ENCODE results near the gene ATPAF1. TPM values are rescaled to one million over a fixed set of nuclear protein-coding genes. Genes with fewer than 3 reads are reported as not detected.

The ATPAF1 gene
- total and polyA plus RNA-seq, 10 of the 15 experiments (the other 5 are each of a cell fraction or from before 2014, with no cell fraction given): 15.2 to 93.5 (median 48.4) TPM

DNA sequence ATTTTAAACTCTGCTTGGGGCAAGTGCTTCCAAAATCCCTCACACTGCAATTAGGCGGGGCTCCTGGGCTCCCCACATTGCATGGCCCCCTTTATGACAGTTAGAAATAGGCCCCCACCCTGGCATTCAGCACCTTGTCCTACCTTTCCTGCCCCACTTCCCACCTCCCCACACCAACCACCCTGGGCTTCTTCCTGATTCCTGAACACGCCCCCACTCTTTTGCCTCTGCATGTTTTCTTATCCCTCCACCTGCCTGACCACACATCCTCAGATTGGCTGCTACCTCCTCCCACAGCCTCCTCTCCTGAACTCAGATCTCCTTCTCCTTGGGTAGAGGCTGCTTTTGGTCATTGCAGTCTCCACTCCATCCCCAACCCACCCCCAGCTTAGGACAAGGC, 53.1 kb downstream of the ATPAF1 start (continued):
- TF ChIP-seq, protein P1, sequence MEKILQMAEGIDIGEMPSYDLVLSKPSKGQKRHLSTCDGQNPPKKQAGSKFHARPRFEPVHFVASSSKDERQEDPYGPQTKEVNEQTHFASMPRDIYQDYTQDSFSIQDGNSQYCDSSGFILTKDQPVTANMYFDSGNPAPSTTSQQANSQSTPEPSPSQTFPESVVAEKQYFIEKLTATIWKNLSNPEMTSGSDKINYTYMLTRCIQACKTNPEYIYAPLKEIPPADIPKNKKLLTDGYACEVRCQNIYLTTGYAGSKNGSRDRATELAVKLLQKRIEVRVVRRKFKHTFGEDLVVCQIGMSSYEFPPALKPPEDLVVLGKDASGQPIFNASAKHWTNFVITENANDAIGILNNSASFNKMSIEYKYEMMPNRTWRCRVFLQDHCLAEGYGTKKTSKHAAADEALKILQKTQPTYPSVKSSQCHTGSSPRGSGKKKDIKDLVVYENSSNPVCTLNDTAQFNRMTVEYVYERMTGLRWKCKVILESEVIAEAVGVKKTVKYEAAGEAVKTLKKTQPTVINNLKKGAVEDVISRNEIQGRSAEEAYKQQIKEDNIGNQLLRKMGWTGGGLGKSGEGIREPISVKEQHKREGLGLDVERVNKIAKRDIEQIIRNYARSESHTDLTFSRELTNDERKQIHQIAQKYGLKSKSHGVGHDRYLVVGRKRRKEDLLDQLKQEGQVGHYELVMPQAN (conservative IDR thresholded peaks at IDR 0.05): no peak
- TF ChIP-seq, protein P2, sequence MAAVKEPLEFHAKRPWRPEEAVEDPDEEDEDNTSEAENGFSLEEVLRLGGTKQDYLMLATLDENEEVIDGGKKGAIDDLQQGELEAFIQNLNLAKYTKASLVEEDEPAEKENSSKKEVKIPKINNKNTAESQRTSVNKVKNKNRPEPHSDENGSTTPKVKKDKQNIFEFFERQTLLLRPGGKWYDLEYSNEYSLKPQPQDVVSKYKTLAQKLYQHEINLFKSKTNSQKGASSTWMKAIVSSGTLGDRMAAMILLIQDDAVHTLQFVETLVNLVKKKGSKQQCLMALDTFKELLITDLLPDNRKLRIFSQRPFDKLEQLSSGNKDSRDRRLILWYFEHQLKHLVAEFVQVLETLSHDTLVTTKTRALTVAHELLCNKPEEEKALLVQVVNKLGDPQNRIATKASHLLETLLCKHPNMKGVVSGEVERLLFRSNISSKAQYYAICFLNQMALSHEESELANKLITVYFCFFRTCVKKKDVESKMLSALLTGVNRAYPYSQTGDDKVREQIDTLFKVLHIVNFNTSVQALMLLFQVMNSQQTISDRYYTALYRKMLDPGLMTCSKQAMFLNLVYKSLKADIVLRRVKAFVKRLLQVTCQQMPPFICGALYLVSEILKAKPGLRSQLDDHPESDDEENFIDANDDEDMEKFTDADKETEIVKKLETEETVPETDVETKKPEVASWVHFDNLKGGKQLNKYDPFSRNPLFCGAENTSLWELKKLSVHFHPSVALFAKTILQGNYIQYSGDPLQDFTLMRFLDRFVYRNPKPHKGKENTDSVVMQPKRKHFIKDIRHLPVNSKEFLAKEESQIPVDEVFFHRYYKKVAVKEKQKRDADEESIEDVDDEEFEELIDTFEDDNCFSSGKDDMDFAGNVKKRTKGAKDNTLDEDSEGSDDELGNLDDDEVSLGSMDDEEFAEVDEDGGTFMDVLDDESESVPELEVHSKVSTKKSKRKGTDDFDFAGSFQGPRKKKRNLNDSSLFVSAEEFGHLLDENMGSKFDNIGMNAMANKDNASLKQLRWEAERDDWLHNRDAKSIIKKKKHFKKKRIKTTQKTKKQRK (IDR thresholded peaks at IDR 0.05; ENCODE audit: low read depth, low read length): no peak
- TF ChIP-seq POU2F2 (IDR thresholded peaks at IDR 0.05; ENCODE audit: borderline replicate concordance, low read depth, low read length) (no peak), CREB1 (IDR thresholded peaks at IDR 0.05; ENCODE audit: low read depth) (no peak), EZH2 (IDR thresholded peaks at IDR 0.05; ENCODE audit: borderline replicate concordance, control insufficient read depth, low read depth, low read length) (no peak), IKZF1 (conservative IDR thresholded peaks at IDR 0.05) (no peak), SMAD1 (IDR thresholded peaks at IDR 0.05; ENCODE audit: low read depth, partially characterized antibody) (no peak), SPI1 (IDR thresholded peaks at IDR 0.05; ENCODE audit: borderline replicate concordance, insufficient read depth, low read depth, low read length) (no peak), ZSCAN29 (IDR thresholded peaks at IDR 0.05) (no peak)
- TF ChIP-seq, protein P3, sequence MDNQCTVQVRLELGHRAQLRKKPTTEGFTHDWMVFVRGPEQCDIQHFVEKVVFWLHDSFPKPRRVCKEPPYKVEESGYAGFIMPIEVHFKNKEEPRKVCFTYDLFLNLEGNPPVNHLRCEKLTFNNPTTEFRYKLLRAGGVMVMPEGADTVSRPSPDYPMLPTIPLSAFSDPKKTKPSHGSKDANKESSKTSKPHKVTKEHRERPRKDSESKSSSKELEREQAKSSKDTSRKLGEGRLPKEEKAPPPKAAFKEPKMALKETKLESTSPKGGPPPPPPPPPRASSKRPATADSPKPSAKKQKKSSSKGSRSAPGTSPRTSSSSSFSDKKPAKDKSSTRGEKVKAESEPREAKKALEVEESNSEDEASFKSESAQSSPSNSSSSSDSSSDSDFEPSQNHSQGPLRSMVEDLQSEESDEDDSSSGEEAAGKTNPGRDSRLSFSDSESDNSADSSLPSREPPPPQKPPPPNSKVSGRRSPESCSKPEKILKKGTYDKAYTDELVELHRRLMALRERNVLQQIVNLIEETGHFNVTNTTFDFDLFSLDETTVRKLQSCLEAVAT (IDR thresholded peaks at IDR 0.05): no peak
